ENCODE measurements around the gene KCNH1. TPM values are rescaled to one million over a fixed set of nuclear protein-coding genes. Genes with fewer than 3 reads are reported as not detected.

The KCNH1 gene
- total and polyA plus RNA-seq, 4 donors: 0.02 to 0.31 TPM; not detected in 2

- Histone ChIP-seq H3K9ac (ENCODE audit: insufficient read depth in 1 of 2, low read length in 2 of 2) (no peak overlapping the region), H3K27ac (ENCODE audit: low read depth in 1 of 2, low read length in 1 of 2) (no peak overlapping the region), H3K27me3 (ENCODE audit: control insufficient read depth in 3 of 3, insufficient read depth in 3 of 3, low read length in 2 of 3) (no peaks in the 10 kb centered on the region), H3K4me3 (no peak overlapping the region), H3K4me1 (ENCODE audit: control insufficient read depth in 5 of 5, insufficient read depth in 5 of 5, low read length in 5 of 5) (no peaks in the 10 kb centered on the region), H3K9me3 (ENCODE audit: control insufficient read depth in 4 of 4, insufficient read depth in 3 of 4, low read length in 3 of 4) (peaks cover 0 to 10% (median 2%) of the 10 kb centered on the region in 4 donors), H3K36me3 (ENCODE audit: control insufficient read depth in 4 of 4, insufficient read depth in 4 of 4, low read length in 4 of 4) (no peaks in the 10 kb centered on the region)
- TF ChIP-seq, protein P1, sequence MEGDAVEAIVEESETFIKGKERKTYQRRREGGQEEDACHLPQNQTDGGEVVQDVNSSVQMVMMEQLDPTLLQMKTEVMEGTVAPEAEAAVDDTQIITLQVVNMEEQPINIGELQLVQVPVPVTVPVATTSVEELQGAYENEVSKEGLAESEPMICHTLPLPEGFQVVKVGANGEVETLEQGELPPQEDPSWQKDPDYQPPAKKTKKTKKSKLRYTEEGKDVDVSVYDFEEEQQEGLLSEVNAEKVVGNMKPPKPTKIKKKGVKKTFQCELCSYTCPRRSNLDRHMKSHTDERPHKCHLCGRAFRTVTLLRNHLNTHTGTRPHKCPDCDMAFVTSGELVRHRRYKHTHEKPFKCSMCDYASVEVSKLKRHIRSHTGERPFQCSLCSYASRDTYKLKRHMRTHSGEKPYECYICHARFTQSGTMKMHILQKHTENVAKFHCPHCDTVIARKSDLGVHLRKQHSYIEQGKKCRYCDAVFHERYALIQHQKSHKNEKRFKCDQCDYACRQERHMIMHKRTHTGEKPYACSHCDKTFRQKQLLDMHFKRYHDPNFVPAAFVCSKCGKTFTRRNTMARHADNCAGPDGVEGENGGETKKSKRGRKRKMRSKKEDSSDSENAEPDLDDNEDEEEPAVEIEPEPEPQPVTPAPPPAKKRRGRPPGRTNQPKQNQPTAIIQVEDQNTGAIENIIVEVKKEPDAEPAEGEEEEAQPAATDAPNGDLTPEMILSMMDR (IDR thresholded peaks at IDR 0.05; ENCODE audit: control extremely low read depth, extremely low read depth): no peak
- no peak for ATAC-seq (ENCODE audit: insufficient read depth, low FRiP score)
- no peak for DNase-seq
- 79 to 84% methylated on average over 7 of the region's 7 CpGs for WGBS, 2 donors
These were observed 478.4 kb downstream of the KCNH1 start for GRCh38 chr1:210655511-210655910.

- no peaks in the 10 kb centered on the region for H3K36me3 ChIP-seq (ENCODE audit: control insufficient read depth in 4 of 4, insufficient read depth in 4 of 4, low read length in 4 of 4)
- no peak for ATAC-seq (ENCODE audit: insufficient read depth, low FRiP score)
- H3K4me1 ChIP-seq (ENCODE audit: control insufficient read depth in 5 of 5, insufficient read depth in 5 of 5, low read length in 5 of 5): no peaks in the 10 kb centered on the region
- no peak overlapping the region for H3K27ac ChIP-seq (ENCODE audit: low read depth in 1 of 2, low read length in 1 of 2)
- H3K27me3 ChIP-seq (ENCODE audit: control insufficient read depth in 3 of 3, insufficient read depth in 3 of 3, low read length in 2 of 3): no peaks in the 10 kb centered on the region
- no peak overlapping the region for H3K9ac ChIP-seq (ENCODE audit: insufficient read depth in 1 of 2, low read length in 2 of 2)
- no peak for DNase-seq
- WGBS, 2 donors: 85 to 88% methylated on average over 7 of the region's 7 CpGs
- H3K9me3 ChIP-seq (ENCODE audit: control insufficient read depth in 4 of 4, insufficient read depth in 3 of 4, low read length in 3 of 4): peaks cover 0 to 10% (median 2%) of the 10 kb centered on the region in 4 donors
- H3K4me3 ChIP-seq: no peak overlapping the region
- TF ChIP-seq, protein P1 (IDR thresholded peaks at IDR 0.05; ENCODE audit: control extremely low read depth, extremely low read depth): no peak
These were observed 479.6 kb downstream of the KCNH1 start for GRCh38 chr1:210654176-210654981.

- Histone ChIP-seq H3K9ac (ENCODE audit: insufficient read depth in 1 of 2, low read length in 2 of 2) (no peak overlapping the region), H3K36me3 (ENCODE audit: control insufficient read depth in 4 of 4, insufficient read depth in 4 of 4, low read length in 4 of 4) (no peaks in the 10 kb centered on the region), H3K4me3 (no peak overlapping the region), H3K4me1 (ENCODE audit: control insufficient read depth in 5 of 5, insufficient read depth in 5 of 5, low read length in 5 of 5) (peaks cover 0 to 3% (median 0%) of the 10 kb centered on the region in 5 donors), H3K27me3 (ENCODE audit: control insufficient read depth in 3 of 3, insufficient read depth in 3 of 3, low read length in 2 of 3) (no peaks in the 10 kb centered on the region), H3K27ac (ENCODE audit: low read depth in 1 of 2, low read length in 1 of 2) (no peak overlapping the region), H3K9me3 (ENCODE audit: control insufficient read depth in 4 of 4, insufficient read depth in 3 of 4, low read length in 3 of 4) (peaks cover 0 to 10% (median 2%) of the 10 kb centered on the region in 4 donors)
- 66 to 68% methylated on average over 6 of the region's 6 CpGs for WGBS, 2 donors
- TF ChIP-seq, protein P1 (IDR thresholded peaks at IDR 0.05; ENCODE audit: control extremely low read depth, extremely low read depth): no peak
- ATAC-seq (ENCODE audit: insufficient read depth, low FRiP score) (peak; percentile 55), DNase-seq (peak in 1 of 3 donors; percentile 14)
These were observed 480.2 kb downstream of the KCNH1 start for GRCh38 chr1:210653771-210654170.

Data from lung (tissue), 12 donors.